ENCODE results near the gene LRRC74B.

- TF ChIP-seq ZFX (IDR thresholded peaks at IDR 0.05) (no peak), CTCF (conservative IDR thresholded peaks at IDR 0.05) (no peak)
Observed at GRCh38 chr22:21026783-21027692, 18.7 kb upstream of the LRRC74B start.
